ENCODE data around the gene POTEB3. TPM values are rescaled to one million over a fixed set of nuclear protein-coding genes. Genes with fewer than 3 reads are reported as not detected.
"Not testable (repeated sequence)": the region's sequence is repeated elsewhere in the genome, so short reads cannot be mapped to it uniquely, and the experiment has no call there.

Gene POTEB3
- not detected in 2 replicates for total RNA-seq (2014; rRNA removed; shearing (Covaris generic))

DNA sequence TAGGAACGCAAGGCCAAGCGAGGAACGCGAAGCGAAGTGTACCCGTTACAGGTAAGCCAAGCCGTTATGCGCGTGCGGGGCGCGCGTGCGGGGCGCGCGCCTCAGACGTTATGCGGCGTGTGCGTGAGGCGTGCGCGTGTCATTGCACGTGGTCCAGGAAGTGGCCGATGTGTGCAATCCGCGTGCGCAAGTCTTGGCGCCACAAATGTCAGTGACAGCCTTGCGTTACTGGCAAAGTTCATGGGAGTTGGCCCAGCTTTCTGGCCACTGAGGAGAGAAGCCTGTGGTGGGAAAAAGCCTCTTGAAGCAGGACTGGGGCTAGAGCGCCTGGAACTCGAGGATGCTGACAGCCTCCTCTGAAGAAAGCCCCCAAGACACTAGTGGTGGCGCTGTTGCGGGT, at the start of gene POTEB3:
Gene POTEB3 (minus strand): TSS at position 101 of the 400 bp plus-strand sequence. CDS start 488 bp downstream, outside the sequence.
- not testable (repeated sequence) for DNase-seq (ENCODE audit: low read depth)

DNA sequence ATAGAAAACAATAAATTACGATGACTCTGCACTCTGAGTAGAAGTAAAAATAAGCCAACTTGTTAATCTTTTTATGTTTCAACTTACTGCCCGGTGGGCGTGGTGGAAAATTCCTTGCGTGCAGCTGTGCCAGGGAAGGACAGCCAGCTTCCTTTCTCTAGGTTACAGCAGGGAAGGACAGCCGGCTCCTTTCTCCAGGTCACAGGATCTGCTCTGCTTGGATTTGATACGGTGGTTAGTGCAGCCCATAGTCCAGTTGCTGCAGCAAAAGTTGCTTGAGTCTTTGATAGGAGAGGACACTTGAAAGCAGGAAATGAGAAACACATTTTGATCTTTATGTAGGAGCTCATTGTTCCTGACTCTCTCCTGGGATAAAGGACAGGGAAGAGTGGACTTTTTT, 13.4 kb upstream of the POTEB3 start:
- DNase-seq (ENCODE audit: low read depth): not testable (repeated sequence)

DNA sequence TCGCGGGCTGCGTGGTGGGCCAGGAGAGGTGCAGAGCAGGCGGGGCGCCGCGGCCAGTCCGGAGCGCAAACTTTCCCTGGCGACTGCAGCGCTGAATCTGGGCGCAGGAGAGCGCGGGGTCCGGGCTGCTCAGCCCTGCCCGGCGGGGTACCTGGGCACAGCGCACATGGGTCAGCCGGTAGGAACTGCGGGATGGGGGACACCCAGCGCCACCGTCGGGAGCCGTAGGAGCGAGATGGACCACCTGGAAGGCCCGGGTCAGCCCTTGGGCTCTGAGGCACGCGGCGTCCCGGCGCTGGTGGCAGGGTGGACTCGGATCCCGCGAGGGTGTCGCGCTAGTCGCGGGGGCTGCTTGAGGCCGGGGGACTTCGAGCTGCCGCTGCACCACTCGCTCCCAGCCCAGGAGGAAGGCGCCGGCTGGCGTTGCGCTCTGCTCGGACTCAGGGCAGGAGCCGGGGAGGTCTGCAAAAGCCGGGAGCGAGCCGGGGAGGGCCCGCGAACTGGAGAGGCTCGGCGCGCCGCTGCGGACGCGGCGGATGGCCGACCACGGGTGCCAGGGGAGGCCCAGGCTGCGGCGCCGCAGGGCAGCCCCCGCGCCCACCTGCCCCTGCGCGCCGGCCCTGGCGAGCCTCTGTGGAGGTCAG, 11.7 kb upstream of the POTEB3 start:
- DNase-seq (ENCODE audit: low read depth): not testable (repeated sequence)

DNA sequence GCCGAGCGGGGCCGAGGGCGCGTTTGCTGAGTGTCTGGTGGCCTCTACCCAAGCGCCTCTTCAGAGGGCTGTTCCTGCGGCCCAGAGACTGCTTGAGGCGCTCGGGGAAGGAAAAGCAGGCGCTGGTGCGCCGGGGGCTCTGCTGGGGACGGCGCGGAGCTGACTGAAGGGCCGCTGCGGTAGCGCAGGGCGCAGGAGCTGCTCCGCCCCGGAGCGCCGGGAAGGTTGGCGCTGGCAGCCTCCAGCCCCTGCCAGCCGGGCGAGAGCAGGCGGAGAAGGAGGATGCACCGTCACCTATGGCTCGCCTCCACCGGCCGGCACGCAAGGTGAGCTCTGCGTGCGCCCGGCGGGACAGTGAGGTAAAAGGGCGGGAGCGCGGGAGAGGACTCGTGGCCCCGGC, 11.2 kb upstream of the POTEB3 start:
- not testable (repeated sequence) for DNase-seq (ENCODE audit: low read depth)

DNA sequence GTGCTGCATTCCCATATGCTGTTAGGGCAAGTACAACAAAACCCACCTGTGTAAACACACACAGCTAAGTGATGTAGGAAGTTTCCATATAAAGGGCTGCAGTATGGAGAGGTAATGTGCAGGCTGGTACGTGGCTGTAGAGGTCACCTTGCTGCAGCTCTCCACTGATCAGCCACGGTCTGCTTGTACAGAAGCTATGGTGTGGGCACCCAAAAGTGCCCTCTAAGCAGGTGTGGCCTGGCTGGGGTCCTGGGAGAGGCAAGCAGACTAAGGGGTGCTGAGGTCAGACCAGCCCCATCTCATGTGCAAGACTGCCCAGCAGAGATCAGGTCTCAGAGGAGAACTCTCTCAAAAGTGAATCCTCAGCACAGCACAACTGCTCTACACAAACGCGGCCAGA, 32.9 kb downstream of the POTEB3 start:
- not testable (repeated sequence) for DNase-seq (ENCODE audit: low read depth)

DNA sequence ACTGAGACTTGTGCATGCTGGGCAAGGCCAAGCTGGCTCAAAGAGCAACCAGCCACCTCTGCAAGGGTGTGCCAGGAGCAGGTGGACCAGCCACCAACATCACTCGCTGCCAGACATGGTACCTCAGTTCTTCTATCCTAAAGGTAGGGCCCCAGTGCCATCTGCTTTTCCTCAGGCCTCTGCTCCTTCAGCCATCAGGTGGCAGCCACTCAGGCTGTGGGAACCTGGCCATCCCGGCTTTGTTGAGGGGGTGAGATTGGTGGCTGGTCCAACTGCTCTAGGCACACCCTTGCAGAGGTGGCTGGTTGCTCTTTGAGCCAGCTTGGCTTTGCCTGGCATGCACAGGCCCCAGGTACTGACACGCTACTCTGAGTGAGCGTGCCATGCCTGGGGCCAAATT, 38.8 kb downstream of the POTEB3 start:
- not testable (repeated sequence) for DNase-seq (ENCODE audit: low read depth)

DNA sequence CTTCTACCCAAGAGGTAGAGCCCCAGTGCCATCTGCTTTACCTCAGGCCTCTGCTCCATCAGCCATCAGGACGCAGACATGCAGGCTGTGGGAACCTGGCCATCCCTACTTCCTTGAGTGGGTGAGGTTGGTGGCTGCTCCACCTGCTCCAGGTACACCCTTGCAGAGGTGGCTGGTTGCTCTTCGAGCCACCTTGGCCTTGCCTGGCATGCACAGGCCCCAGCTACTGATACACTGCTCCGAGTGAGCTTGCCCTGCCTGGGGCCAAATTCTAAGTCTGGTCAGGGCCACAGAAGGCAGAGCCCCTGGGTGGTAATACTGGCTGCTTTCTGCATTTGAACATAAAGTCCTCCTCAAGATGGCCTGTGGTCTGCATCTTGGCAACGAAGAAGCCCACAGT, 41.2 kb downstream of the POTEB3 start:
- not testable (repeated sequence) for DNase-seq (ENCODE audit: low read depth)

DNA sequence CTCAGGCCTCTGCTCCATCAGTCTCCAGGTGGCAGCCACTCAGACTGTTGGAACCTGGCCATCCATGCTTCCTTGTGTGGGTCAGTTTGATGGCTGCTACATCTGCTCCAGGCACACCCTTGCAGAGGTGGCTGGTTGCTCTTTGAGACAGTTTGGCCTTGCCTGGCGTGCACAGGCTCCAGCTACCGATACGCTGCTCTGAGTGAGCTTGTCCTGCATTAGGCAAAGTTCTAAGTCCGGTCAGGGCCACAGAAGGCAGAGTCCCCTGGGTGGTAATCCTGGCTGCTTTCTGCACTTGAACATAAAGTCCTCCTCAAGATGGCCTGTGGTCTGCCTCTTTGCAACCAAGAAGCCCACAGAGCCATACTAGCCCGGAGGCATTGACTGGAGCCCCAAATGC, 41.8 kb downstream of the POTEB3 start:
- DNase-seq (ENCODE audit: low read depth): not testable (repeated sequence)

DNA sequence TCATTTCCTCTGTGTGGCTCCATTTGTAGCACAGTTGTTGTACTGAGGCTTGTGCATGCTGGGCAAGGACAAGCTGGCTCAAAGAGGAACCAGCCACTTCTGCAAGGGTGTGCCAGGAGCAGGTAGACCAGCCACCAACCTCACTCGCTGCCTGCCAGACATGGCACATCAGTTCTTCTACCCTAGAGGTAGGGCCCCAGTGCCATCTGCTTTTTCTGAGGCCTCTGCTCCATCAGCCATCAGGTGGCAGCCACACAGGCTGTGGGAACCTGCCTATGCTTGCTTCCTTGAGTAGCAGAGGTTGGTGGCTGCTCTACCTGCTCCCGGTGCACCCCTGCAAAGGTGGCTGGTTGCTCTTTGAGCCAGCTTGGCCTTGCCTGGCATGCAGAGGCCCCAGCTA, 42.6 kb downstream of the POTEB3 start:
- DNase-seq (ENCODE audit: low read depth): not testable (repeated sequence)

DNA sequence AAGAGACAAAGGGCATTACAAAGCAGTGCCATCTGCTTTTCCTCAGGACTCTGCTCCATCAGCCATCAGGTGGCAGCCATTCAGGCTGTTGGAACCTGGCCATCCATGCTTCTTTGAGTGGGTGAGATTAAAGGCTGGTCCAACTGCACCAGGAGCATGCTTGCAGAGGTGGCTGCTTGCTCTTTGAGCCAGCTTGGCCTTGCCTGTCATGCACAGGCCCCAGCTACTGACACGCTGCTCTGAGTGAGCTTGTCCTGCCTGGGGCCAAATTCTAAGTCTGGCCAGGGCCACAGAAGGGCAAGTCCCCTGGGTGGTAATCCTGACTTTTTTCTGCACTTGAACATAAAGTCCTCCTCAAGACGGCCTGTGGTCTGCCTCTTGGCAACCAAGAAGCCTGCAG, 43.1 kb downstream of the POTEB3 start:
- DNase-seq (ENCODE audit: low read depth): not testable (repeated sequence)

DNA sequence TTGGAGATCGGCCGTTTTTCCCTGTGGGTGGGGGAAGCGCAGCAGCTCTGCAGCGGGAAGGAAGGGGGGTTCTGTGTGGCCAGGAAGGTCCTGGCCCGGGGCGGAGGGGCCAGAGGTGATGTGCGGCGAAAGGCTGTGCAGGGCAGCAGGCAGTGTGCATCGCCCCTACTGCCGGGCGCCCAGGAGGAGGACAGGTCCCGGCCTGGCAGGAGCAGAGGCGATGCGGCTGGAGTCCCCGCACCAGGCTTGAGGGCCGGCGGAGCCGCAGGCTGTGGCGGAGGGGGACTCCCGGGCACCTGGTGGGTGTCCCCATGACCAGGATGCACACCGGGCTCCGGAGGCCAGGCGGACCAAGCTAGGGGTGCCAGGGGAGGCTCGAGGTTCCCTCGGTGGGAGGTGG, 54.3 kb downstream of the POTEB3 start:
- DNase-seq (ENCODE audit: low read depth): not testable (repeated sequence)

DNA sequence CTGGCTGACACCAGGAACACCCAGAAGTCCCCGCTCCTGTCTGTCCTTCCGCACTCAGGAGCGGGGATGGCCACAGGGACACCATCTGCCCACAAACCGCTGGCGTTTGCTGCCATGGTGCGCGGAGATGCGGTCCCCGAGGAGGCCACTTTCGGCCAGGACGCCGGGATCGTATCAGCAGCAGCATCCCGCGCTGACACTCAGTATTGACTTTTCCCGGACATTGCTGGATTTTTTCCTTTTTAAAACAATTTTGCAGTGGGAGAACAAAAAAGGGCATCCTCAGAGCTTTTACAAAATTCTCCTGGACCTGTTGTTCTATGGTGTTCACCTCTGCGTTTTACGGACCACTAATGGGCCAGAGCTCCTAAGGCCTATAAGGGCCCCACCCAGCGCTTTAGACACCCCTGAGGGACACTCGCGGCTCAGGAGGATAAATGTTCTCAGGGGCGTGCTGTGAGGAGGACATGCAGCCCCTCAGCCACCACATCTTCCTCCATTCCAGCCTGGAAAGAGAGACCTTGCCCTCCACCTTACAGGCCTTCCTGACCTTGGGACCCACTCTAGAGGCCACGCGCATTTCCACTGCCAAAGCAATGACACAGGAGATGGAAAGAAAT, 56.3 kb downstream of the POTEB3 start:
- not testable (repeated sequence) for DNase-seq (ENCODE audit: low read depth)

DNA sequence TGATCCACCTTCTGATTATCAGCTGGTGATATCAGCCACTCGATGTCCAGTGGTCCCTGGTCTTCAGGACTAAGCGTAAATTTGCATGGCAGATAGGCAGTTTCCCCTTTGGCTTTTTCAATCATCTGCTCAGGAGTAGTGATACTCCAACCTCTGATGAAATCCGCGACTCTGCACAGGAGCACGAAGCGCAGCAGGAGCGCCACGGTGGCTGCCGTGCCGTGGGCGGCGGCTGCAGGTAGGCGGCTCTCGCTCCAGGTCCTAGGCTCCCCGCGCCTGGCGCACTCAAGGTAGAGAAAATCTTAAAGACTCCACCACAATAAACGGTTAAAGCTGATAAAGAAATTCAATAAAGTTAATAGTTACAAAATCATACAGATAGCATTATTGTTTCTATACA, 66.6 kb downstream of the POTEB3 start:
- not testable (repeated sequence) for DNase-seq (ENCODE audit: low read depth)

DNA sequence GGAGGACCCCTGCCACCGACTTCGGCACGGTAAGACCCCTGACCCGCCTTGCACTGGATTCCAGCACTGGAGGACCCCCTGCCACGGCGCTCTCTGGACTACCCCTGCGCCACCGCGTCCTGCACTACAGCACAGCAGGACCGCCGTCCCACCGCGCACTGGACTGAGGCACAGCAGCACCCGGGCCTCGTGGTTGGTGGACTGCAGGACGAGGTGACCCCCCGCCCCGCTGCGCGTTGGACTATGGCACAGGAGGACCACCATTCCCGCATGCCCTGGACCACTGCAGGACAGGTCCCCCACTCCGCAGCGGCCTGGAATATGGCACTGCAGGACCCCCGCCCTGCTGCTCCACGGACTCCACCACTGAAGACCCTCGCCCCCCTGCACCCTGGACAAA, 71.1 kb downstream of the POTEB3 start:
- DNase-seq (ENCODE audit: low read depth): not testable (repeated sequence)

DNA sequence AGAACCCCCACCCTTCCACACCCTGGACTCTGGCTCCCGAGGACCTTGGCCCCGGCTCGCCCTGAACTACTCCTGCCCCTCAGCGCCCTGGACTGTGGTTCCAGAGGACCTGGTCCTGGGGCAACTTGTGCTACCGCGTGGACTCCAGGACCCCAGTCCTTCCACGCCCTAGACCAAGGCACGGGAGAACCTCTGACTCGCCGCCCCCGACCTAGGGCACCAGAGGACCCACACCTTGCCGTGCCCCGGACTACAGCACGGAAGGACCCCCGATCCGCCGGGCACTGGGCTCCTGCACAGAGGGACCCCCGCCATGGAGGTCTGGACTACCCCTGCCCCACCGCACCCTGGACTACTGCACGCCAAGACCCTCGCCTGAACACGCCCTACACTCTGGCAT, 71.7 kb downstream of the POTEB3 start:
- not testable (repeated sequence) for DNase-seq (ENCODE audit: low read depth)

Measured in RPMI7951 (cell line).